ENCODE results near the gene STARD13.

The STARD13 gene

DNA sequence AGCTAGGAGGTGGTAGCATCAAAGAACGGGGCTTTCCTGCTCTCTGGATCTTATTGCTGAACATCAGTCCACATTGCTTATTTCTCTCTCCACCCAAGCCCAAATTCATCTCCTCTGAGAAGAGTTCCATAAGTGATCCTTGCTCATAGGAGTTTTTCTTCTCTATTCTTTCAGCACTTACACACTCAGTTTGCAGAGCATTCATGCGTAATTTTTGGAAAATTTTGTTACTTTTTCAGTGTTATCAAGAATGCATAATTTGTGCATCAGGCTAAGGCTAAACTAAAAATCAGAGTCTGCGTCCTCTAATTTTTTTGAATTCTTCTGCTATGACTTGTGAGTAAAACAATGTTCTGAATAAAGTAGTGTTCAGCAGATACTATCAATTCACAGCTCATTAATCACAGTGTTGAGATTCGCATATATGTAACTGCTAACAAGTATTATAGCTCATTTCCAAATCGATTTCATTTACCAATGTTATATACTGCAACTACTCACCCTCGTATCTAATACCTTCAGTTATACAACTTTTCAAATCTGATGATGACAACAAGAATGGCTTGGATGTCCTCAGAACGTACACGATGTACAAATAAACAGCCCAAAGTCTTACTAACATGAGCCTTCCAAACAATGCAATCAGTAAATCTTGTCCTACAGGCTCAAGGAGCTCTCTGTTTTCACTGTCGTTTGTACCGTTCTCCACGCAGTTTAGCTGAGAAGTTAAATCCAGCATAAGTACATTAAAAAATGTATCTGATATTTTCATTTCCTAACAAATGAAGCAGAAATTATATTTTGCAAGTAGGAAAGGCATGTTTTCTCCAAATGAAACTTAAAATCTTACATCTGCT, 36.4 kb upstream of the STARD13 start:
- Histone ChIP-seq H3K4me2 (no peak overlapping the region), H3K27ac (no peak overlapping the region), H3K27me3 (no peaks in the 10 kb centered on the region), H3K9me3 (no peaks in the 10 kb centered on the region), H4K20me1 (no peaks in the 10 kb centered on the region), H3K4me3 (no peak overlapping the region), H3K36me3 (no peaks in the 10 kb centered on the region), H3K9ac (no peak overlapping the region), H3K4me1 (peaks cover 9% of the 10 kb centered on the region; the same call in 1 of the 2 replicates)
- TF ChIP-seq Cebpa-rat (IDR thresholded peaks at IDR 0.05) = no peak

DNA sequence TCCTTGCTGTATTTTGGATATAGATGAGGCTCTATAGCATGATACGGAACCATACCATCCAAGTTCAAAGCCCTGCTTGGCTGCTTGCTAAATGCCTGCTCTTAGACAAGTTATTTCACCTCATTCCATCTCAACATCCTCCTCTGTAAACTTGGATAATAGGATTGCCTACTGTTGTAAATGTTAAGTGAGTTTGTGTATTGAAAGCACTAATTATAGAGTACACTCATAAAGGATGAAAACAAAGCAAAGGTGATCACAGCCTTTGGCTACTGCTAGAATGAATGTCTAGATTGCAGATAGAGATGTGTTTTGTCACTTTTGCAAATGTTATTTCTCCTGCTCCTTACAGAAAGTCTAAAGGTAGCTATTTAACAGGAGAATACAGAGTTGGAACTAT, 34.3 kb upstream of the STARD13 start:
- Histone ChIP-seq H4K20me1 (no peaks in the 10 kb centered on the region), H3K27me3 (no peaks in the 10 kb centered on the region), H3K27ac (no peak overlapping the region), H3K4me1 (no peaks in the 10 kb centered on the region), H3K9me3 (no peaks in the 10 kb centered on the region), H3K9ac (no peak overlapping the region), H3K4me3 (no peak overlapping the region), H3K36me3 (no peaks in the 10 kb centered on the region), H3K4me2 (no peak overlapping the region)
- TF ChIP-seq Cebpa-rat (IDR thresholded peaks at IDR 0.05) = no peak

DNA sequence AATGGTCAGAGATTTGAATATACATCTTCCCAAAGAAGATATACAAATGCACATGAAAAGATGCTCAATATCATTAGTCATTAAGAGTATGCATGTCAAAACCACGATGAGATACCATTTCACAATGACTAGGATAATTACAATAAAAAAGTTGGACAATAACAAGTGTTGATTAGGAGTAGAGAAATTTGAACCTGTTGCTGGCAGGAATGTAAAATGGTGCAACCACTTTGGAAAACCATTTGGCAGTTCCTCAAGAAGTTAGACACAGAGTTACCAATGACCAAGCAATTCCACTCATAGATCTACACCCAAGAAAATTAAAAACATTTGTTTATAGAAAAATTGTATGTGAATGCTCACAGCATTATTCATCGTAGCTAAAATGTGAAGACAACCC, 33.2 kb upstream of the STARD13 start:
- H3K4me2 ChIP-seq = no peak overlapping the region
- H3K27ac ChIP-seq = no peak overlapping the region
- TF ChIP-seq Cebpa-rat (IDR thresholded peaks at IDR 0.05) = no peak
- no peaks in the 10 kb centered on the region for H4K20me1 ChIP-seq
- H3K4me3 ChIP-seq = no peak overlapping the region
- no peaks in the 10 kb centered on the region for H3K9me3 ChIP-seq
- no peaks in the 10 kb centered on the region for H3K4me1 ChIP-seq
- H3K36me3 ChIP-seq = no peaks in the 10 kb centered on the region
- H3K9ac ChIP-seq = no peak overlapping the region
- H3K27me3 ChIP-seq = no peaks in the 10 kb centered on the region

DNA sequence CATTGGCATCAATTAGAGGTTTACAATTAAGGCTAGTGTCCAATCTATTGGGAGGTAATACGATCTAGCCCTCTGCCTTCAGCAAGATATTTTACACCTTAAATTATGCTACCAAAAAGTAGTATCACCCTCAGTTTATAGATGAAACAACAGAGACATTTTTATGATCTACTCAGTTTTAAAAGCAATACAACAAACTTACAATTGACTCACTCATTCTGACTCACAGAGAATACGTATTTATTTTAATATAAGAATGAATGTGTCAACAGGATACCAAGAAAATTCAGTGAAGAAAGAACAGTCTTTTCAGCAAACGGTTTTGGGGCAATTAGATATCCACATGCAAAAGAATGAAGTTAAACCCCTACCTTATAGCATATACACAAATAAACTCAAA, 32.5 kb upstream of the STARD13 start:
- TF ChIP-seq Cebpa-rat (IDR thresholded peaks at IDR 0.05) = no peak
- H4K20me1 ChIP-seq = no peaks in the 10 kb centered on the region
- H3K4me1 ChIP-seq = no peaks in the 10 kb centered on the region
- no peaks in the 10 kb centered on the region for H3K36me3 ChIP-seq
- no peak overlapping the region for H3K9ac ChIP-seq
- no peaks in the 10 kb centered on the region for H3K27me3 ChIP-seq
- H3K9me3 ChIP-seq = no peaks in the 10 kb centered on the region
- H3K27ac ChIP-seq = no peak overlapping the region
- no peak overlapping the region for H3K4me3 ChIP-seq
- H3K4me2 ChIP-seq = no peak overlapping the region

DNA sequence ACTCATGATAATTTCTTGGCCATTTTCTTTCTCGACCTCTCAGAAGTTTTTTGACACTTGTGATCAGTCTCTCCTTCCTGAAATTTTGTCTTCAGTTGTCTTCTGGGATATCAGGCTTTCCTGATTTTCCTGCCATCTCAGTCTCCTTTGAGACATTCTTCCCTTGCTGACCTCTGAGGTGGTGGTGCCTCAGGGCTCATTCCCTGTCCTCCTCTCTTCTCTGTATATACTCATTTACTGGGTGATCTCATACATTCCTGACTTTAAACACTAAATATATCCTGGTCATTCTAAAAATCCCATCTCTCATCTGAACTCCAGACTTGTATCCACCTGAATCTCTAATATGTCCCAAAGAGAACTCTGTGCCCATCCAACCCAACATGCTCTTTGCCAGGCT, 31.3 kb upstream of the STARD13 start:
- Histone ChIP-seq H3K9me3 (no peaks in the 10 kb centered on the region), H3K4me1 (no peaks in the 10 kb centered on the region)
- no peak for TF ChIP-seq Cebpa-rat (IDR thresholded peaks at IDR 0.05)

DNA sequence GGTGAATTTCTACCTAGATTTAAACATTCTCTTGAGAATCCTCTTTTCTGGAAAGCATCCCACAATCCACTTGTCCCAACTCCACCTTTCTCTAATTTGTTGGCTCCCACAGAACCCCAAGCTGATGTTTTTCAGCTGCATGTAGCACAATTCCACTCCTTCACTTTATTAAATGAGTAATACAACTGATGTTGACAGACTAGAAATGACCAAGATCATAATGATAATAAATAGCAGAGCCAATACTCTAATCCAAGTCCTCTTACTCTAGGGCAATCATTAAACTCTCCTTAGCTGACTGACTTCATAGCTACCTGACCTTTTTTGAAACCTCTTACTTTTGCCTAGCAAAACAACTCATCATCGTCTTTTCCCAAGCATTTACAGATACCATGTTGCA, 27.9 kb upstream of the STARD13 start:
- H3K4me1 ChIP-seq = no peaks in the 10 kb centered on the region
- H3K4me3 ChIP-seq = no peak overlapping the region
- no peak overlapping the region for H3K4me2 ChIP-seq
- H3K27me3 ChIP-seq = no peaks in the 10 kb centered on the region
- no peaks in the 10 kb centered on the region for H4K20me1 ChIP-seq
- TF ChIP-seq Cebpa-rat (IDR thresholded peaks at IDR 0.05) = no peak
- no peak overlapping the region for H3K9ac ChIP-seq
- H3K9me3 ChIP-seq = no peaks in the 10 kb centered on the region
- H3K27ac ChIP-seq = no peak overlapping the region
- H3K36me3 ChIP-seq = no peaks in the 10 kb centered on the region

More for the DNA sequence above, 31.3 kb upstream of the STARD13 start:
- Histone ChIP-seq H3K27me3 (no peaks in the 10 kb centered on the region), H3K9ac (no peak overlapping the region), H3K27ac (no peak overlapping the region), H4K20me1 (no peaks in the 10 kb centered on the region), H3K4me3 (no peak overlapping the region), H3K36me3 (no peaks in the 10 kb centered on the region), H3K4me2 (no peak overlapping the region)

DNA sequence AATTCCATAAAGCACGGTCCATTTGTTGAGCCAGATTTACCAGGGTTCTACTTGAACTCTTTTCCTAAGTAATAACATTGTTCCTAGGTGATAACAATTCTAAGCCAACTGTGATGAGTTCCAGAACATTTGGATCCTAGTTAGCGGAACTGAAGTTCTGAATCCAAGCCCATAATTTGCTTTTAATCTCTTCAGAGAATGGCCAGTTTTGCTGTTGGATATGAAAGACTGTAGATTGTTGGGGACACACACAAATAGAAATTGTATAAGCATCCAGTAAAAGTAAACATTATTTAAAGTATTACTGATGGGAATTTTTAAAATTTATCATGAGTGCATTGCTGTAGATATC, 27.3 kb upstream of the STARD13 start:
- Histone ChIP-seq H3K4me3 (no peak overlapping the region), H3K27me3 (no peaks in the 10 kb centered on the region), H3K4me1 (no peaks in the 10 kb centered on the region), H3K9ac (no peak overlapping the region), H3K27ac (no peak overlapping the region), H4K20me1 (no peaks in the 10 kb centered on the region), H3K36me3 (no peaks in the 10 kb centered on the region), H3K9me3 (no peaks in the 10 kb centered on the region), H3K4me2 (no peak overlapping the region)
- no peak for TF ChIP-seq Cebpa-rat (IDR thresholded peaks at IDR 0.05)

DNA sequence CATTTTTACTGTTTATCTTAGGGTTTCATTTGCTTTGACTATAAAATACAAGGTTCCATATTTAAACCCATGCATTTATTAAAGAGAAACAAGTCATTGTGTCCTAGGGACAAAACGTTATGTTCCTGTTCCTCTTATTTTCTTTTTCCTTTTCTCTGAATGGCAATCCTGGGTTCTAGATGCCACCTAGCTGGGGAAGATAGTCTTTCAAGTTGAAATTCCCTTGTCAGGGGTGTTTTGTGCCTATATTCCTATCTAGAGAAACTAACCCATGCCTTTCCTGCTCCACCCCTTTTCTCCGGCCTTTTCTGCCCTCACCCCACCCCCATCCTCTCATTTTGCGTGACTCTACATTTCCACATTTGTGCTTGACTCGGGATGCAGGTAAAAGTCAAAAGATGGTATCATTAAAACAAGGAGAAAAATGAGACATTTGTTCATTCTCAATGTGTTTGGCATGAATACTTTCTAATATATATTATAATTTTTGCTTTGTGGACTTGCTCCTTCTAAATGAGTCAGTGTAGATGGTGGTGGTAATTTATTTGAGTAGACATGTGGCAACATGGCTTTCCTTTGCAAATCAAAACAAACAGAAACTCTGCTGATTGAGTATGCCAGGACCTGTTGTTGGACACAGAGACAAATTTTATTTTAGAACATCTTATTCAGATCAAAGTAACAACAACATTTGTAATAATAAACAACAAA, 26.8 kb upstream of the STARD13 start:
- Histone ChIP-seq H4K20me1 (no peaks in the 10 kb centered on the region), H3K9ac (no peak overlapping the region), H3K36me3 (no peaks in the 10 kb centered on the region), H3K9me3 (peaks cover 2% of the 10 kb centered on the region), H3K4me1 (no peaks in the 10 kb centered on the region), H3K4me3 (no peak overlapping the region), H3K4me2 (no peak overlapping the region), H3K27ac (no peak overlapping the region), H3K27me3 (no peaks in the 10 kb centered on the region)
- TF ChIP-seq Cebpa-rat (IDR thresholded peaks at IDR 0.05) = no peak

DNA sequence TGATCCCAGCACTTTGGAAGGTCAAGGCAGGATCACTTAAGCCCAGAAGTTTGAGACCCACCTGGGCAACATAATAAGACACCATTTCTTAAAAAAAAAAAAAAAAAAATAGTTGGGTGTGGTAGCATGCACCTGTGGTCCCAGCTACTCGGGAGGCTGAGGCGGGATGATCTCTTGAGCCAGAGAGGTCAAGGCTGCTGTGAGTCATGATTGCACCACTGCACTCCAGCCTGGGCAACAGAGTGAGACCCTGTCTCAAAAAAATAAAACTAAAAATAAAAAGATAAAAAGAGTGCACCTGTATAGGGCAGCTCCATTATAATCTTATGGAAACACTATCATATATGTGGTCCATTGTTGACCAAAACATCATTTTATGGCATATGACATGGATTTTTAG, 25.5 kb upstream of the STARD13 start:
- Histone ChIP-seq H3K27me3 (no peaks in the 10 kb centered on the region), H3K9ac (no peak overlapping the region), H3K4me1 (no peaks in the 10 kb centered on the region), H3K36me3 (no peaks in the 10 kb centered on the region), H3K4me3 (no peak overlapping the region), H4K20me1 (no peaks in the 10 kb centered on the region), H3K27ac (no peak overlapping the region), H3K9me3 (peaks cover 10% of the 10 kb centered on the region), H3K4me2 (no peak overlapping the region)
- TF ChIP-seq Cebpa-rat (IDR thresholded peaks at IDR 0.05) = no peak

DNA sequence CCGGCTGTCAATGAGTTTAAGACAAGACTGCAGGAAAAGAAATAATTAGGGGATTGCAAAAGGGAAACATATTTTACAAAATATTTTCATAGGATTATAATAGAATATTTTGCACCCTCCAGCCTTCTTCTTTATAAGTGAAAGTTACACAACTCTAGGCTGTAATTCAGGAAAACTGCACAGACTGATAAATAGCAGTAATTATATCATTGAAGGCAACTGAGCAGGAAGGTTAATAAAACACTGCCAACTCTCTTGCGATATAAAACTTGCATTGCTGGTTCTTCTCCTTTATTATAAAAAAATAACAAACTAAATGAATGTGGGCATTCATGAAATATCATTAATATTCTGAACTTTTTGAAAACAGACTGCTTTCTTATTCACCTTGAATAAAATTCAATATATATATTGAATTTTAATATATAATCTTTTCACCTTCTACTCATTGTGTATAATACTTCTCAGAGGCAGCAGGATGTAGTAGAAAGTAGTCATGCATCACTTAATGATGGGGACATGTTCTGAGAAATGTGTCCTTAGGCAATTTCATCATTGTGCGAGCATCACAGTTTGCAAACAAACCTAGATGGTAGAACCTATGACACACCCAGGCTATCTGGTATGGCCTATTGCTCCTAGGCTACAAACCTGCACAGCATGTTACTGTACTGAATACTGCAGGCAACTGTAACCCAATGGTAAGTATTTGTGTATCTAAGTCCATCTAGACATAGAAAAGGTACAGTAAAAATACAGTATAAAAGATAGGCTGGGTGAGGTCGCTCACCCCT, 24.9 kb upstream of the STARD13 start:
- H3K27ac ChIP-seq = no peak overlapping the region
- no peak overlapping the region for H3K9ac ChIP-seq
- H3K4me2 ChIP-seq = no peak overlapping the region
- no peak overlapping the region for H3K4me3 ChIP-seq
- no peaks in the 10 kb centered on the region for H3K36me3 ChIP-seq
- H4K20me1 ChIP-seq = no peaks in the 10 kb centered on the region
- no peaks in the 10 kb centered on the region for H3K4me1 ChIP-seq
- H3K9me3 ChIP-seq = peaks cover 10% of the 10 kb centered on the region
- no peak for TF ChIP-seq Cebpa-rat (IDR thresholded peaks at IDR 0.05)
- H3K27me3 ChIP-seq = no peaks in the 10 kb centered on the region

Measured in BLaER1 (cell line).